ENCODE measurements around the gene TSSK6. TPM values are rescaled to one million over a fixed set of nuclear protein-coding genes. Genes with fewer than 3 reads are reported as not detected.

Gene TSSK6
- polyA plus RNA-seq (ENCODE audit: insufficient read length in 4 of 4), result 1 to 10 TPM in 3 of 4 donors, under 1 TPM in 1; 0.57 to 1.6 (median 1.2) TPM

- no peak for DNase-seq (ENCODE audit: low read depth in 4 of 4, low spot score in 3 of 4)
Observed at GRCh38 chr19:19514881-19515641, at the start of gene TSSK6. Gene TSSK6 (minus strand): TSS chr19:19515548. CDS start chr19:19515427, 121 bp downstream.

DNA sequence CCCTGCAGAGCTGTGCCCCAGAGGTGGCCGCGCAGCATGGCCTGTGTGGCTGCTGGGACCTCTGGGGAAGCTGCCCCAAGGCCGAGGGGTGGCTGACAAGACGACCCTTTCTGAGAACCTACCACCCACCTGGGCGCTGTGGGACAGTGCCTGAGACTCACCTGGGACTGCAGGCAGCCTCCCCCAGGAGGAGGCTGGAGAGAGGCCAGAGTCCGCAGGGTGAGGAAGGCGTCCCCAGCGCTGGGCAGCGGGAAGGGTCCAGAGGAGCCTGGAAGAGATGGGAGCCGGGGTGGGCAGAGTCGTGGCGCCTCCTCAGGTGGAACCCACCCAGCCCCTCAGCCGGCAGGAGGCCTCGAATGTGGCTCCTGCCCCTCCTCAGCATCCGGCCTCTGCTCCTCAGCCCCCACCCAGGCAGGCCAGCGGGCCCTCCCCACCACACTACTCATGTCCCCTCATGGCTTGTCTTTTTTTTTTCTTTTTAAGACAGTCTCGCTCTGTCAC is 48.0 kb upstream of the TSSK6 start:
- DNase-seq (ENCODE audit: low read depth in 4 of 4, low spot score in 3 of 4), result no peak

DNA sequence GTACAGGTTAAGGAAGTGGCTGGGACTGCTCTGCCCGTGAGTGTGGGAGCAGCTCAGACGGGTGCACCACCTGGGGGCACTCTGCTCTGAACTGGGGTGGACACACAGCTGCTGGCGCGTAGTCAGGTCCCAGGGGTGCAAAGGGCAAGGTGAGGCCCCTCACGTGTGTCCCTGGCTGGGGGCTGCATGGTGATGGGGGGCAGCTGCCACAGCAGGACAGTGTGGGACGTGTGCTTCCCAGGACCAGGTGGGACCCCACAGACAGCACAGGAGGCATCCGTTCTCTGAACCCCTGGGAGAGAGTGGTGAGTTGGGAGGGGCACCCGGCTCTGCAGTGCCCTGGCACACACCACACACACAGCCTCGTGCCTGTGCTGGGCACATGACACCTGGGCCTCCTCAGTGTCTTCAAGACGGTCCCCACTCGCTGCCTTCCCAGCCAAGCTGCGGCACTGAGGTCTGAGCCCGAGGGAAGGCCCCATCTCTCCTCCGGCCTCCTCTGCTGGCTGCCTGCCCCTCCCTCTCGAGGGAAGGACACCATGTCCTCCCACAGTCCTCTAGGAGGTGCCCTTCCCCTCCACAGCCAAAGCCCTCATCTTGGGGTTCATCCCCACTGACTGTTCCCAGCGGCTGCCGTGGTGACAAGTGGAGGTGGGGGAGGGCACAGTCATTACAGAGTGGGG is 47.5 kb upstream of the TSSK6 start:
- no peak for DNase-seq (ENCODE audit: low read depth in 4 of 4, low spot score in 3 of 4)

DNA sequence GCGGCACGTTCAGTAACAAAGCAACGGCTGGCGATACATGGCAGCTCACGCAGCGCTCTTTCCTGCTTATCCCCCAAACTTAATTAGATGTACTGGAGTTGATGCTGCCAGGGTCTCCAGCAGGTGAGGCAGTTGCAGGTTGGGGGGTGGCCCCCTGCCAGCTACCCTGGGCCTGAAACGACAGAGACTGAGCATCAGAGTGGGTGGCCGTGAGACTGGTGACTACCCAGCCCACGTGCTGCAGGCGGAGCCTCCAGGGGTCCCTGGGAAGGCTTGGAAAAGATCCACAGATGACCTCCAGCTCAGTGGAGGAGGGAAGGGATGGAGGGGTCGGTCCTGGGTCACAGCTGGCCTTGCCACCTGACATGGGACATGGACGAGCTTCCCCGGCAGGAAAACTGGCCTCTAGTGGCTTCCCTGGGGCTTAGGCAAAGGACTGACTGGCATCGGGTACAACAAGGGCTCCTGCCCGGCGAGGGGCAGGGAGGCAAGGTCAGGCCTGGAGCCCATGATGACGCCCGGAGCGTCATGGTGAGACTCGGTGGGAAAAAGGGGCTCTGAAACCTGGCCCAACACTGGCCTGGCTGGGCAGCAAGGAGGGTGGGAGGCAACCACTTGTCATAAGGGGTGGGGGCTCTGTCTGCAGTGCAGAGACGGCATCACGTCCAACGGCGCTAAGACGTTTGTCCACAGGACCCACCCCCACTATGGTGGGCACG is 46.8 kb upstream of the TSSK6 start:
- no peak for DNase-seq (ENCODE audit: low read depth in 4 of 4, low spot score in 3 of 4)

GRCh38 chr19:19559931-19560330 is 44.6 kb upstream of the TSSK6 start:
- no peak for DNase-seq (ENCODE audit: low read depth in 4 of 4, low spot score in 3 of 4)

GRCh38 chr19:19558636-19559035 is 43.3 kb upstream of the TSSK6 start:
- no peak for DNase-seq (ENCODE audit: low read depth in 4 of 4, low spot score in 3 of 4)

DNA sequence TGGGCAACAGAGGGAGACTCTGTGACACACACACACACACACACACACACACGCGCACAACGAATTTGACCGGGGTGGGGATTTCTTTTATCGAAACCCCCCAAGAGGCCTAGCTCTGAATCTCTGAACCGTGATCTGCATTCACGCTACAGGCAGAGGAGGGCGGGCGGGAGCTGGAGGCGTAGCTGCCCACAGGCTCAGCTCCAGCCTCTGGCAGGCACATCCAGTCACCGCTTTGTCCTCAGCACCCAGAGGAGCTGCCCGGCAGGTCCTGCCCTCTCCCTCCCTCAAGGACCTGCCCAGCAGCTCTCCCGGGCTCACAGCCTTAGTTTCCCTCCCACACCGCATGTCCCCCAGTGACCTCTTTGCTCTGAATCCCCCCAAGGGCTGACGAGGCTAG is 42.7 kb upstream of the TSSK6 start:
- no peak for DNase-seq (ENCODE audit: low read depth in 4 of 4, low spot score in 3 of 4)

DNA sequence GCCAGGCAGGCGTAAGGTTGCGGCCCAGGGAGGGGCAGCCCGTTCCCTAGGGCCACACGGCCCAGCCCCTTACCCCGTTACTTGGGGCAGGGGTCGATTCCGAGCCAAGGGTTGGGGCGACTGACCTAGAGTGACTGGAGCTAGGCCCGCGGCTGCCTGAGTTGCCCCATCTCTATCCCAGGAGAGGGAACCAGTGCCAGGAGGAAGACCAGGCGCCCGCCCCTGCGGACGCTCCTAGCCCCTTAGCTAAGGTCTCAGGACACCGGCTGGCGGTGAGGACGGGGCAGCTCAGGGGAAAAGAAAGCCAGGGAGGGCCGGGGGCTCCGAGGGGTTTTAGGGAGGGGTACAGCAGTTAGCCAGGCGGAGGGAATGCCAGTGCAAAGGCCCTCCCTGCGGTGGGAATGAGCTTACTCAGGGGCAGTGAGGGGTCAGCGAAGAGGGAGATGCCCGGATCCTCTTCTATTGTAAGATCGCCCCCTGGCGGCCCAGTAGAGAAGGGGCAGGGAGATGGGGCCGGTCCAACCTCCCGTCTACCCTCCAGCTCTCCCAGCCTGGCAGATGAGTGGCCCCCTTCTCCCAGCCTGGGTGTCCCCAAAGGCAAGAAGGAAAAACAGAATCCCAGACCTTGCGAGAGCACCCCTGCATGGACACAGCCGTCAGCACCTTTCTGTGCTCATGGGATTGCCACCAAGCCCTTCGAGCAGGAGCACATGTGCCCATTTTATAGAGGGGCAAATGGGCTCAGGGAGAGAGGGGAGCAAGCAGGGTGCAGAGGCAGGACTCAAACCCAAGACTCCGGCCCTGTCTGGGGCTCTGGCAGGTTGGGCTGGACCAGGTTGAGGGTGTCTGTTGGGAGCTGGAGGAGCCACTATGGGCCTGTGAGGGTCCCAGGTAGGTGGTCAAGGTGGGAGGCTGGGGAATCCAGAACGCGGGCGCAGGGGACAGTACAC is 39.0 kb upstream of the TSSK6 start:
- no peak for DNase-seq (ENCODE audit: low read depth in 4 of 4, low spot score in 3 of 4)

DNA sequence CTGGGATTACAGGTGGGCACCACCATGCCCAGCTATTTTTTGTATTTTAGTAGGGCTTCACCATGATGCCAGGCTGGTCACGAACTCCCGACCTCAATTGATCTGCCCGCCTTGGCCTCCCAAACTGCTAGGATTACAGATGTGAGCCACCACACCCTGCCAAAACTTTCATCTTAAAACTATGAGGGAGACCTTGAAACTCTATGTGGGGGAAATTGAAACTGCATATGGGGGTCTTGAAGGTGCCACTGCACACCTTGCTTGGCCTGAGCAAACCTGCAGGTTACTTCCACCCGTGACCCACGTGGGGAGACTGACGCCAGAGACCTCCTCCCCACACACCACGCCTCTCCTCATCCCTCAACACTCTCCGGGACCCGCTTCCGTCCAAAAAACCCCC is 38.3 kb upstream of the TSSK6 start:
- no peak for DNase-seq (ENCODE audit: low read depth in 4 of 4, low spot score in 3 of 4)

DNA sequence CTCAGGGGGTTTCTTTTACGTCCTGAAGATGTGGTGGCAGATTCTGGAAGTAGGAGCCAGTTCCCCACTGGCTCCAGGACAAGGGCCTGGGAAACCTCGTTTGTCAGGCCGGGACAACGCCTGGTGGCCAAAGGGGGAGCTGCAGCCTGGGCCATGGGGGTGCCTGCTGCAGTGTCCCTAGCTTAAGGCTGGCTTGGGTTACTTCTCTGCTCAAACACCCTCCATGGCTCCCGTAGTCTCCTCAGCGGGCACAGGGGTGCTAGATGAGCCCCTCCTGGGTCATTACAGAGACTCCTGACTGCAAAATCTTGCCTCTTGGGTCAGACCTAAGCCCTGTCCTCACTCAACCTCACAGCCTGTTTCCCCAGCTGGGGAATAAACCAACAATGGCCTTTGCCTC is 37.5 kb upstream of the TSSK6 start:
- no peak for DNase-seq (ENCODE audit: low read depth in 4 of 4, low spot score in 3 of 4)

DNA sequence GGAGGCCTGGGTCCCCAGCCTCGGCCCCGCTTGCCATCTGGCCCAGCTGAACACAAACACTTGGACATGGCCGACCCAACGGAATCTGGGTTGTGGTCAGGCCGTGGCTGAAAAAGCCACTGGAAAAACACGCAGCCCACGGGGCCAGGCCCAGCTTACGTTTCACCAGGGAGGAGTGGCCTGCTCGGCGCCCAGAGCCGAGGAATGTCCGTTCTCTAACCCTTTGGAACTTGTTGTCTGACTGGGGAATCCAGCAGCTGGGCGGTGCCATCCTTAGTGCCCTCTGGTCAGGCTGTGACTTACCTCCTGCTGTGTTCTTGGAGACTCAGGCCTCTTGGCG is 36.5 kb upstream of the TSSK6 start:
- DNase-seq (ENCODE audit: low read depth in 4 of 4, low spot score in 3 of 4), result no peak

DNA sequence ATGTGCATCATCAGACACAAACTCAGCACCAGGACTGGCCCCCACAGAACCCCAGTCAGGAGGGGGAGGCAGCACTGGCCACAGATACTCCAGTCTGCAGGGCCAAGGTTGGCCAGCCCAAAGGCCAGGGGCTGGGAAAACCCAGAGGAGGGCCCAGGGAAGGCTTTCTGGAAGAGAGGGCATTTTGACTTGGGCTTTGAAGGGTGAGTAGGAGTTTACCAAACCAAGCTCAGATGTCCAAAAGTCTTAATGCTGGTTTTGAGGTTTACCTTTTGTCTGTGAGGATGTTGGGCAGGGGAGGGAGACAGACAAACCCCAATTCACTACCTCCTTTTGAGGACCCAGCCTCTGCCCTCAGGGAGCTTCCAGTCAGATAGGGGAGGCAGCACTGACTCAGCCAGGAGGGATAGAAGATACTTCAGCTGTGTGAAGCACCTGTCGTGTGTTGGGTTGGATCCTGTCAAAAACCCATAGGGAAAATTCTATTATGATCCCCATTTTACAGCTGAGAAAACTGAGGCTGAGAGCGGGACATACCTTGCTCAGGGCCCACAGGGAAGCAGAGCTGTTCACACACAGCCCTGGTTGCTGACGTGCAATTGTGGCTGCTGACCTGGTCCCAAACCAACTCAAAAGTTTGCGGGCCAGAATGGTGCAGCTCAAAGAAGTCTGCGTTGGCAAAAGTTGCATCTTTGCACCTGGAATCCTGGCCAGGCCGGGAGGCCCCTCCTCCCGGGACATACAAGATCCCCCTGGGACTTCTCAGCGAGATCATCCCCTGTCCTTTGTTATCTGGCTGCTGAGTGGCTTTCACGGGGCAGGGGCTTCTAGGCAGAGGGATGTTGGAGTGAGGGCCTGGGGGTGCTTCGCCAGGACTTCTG is 35.9 kb upstream of the TSSK6 start:
- DNase-seq (ENCODE audit: low read depth in 4 of 4, low spot score in 3 of 4), result no peak

- no peak for DNase-seq (ENCODE audit: low read depth in 4 of 4, low spot score in 3 of 4)
Observed at GRCh38 chr19:19550485-19550929, 35.2 kb upstream of the TSSK6 start.

GRCh38 chr19:19549804-19550464 is 34.6 kb upstream of the TSSK6 start:
- DNase-seq (ENCODE audit: low read depth in 4 of 4, low spot score in 3 of 4), result no peak

GRCh38 chr19:19548915-19549759 is 33.8 kb upstream of the TSSK6 start:
- no peak for DNase-seq (ENCODE audit: low read depth in 4 of 4, low spot score in 3 of 4)

GRCh38 chr19:19547674-19548336 is 32.5 kb upstream of the TSSK6 start:
- no peak for DNase-seq (ENCODE audit: low read depth in 4 of 4, low spot score in 3 of 4)

GRCh38 chr19:19546751-19547162 is 31.4 kb upstream of the TSSK6 start:
- DNase-seq (ENCODE audit: low read depth in 4 of 4, low spot score in 3 of 4), result no peak
